MCF 10A (cell line): ENCODE data around the gene MAGI1. TPM values are rescaled to one million over a fixed set of nuclear protein-coding genes. Genes with fewer than 3 reads are reported as not detected.
"Not testable (repeated sequence)": the region's sequence is repeated elsewhere in the genome, so short reads cannot be mapped to it uniquely, and the experiment has no call there.

Experiments
- BruUV-seq: library from RNA; stranded (reverse); fragments of 400-500 nt; replicated peaks from 2 replicates; lab custom pipeline; 2021; lab: Mats Ljungman, UMichigan
- CTCF ChIA-PET: fragments of 300-600 bp; sonication (Branson Sonifier 250); formaldehyde crosslinking; extraction: SDS; loops from one replicate; lab custom pipeline; 2021; ENCODE audit warnings: antibody characterized with exemption, inconsistent platforms; lab: Yijun Ruan, JAX
- POLR2A ChIA-PET: fragments of 300-600, 350-650 bp; sonication (Branson Sonifier 250); formaldehyde crosslinking; extraction: SDS; loops from one replicate; lab custom pipeline; 2020; ENCODE audit warnings: antibody characterized with exemption, inconsistent platforms; lab: Yijun Ruan, JAX
- DNase-seq: peaks from one replicate; pipeline ENCODE4 v3.0.0-alpha.2; 2018; ENCODE audit not compliant: unreplicated experiment
- H3K27ac Mint-ChIP-seq: one replicate; pipeline ENCODE4 v1.8.0; 2022; ENCODE audit warnings: mild to moderate bottlenecking, low read depth, mixed read lengths; ENCODE audit not compliant: unreplicated experiment
- H3K27me3 Mint-ChIP-seq: one replicate; pipeline ENCODE4 v1.8.0; 2022; ENCODE audit warnings: mixed read lengths; ENCODE audit not compliant: insufficient read depth, unreplicated experiment
- H3K36me3 Mint-ChIP-seq: one replicate; pipeline ENCODE4 v1.8.0; 2022; ENCODE audit warnings: mild to moderate bottlenecking, moderate library complexity, mixed read lengths; ENCODE audit not compliant: insufficient read depth, unreplicated experiment
- H3K4me1 Mint-ChIP-seq: one replicate; pipeline ENCODE4 v1.8.0; 2022; ENCODE audit warnings: mixed read lengths; ENCODE audit not compliant: insufficient read depth, unreplicated experiment
- H3K4me3 Mint-ChIP-seq: one replicate; pipeline ENCODE4 v1.8.0; 2022; ENCODE audit warnings: mild to moderate bottlenecking, moderate library complexity, mixed read lengths; ENCODE audit not compliant: unreplicated experiment
- H3K9me3 Mint-ChIP-seq: one replicate; pipeline ENCODE4 v1.8.0; 2022; ENCODE audit warnings: mixed read lengths; ENCODE audit not compliant: unreplicated experiment
- CTCF ChIP-seq: fragments of 200-600 bp; IDR thresholded peaks from one replicate; pipeline ENCODE4 v1.8.0; 2022; ENCODE audit warnings: antibody characterized with exemption, mild to moderate bottlenecking; ENCODE audit not compliant: unreplicated experiment
- intact Hi-C: fragments of 100-400 bp; cut with micrococcal nuclease; formaldehyde crosslinking; loops from 2 replicates; pipeline ENCODE4 v1.14.1; 2022
- total RNA-seq: library from RNA; stranded (reverse); gene quantifications from 2 replicates; pipeline ENCODE4 v1.2.3, GENCODE V29; 2022

MAGI1 gene
- total RNA-seq, 1 experiment from 2014 or later, result 6.2 TPM

GRCh38 chr3:65614585-65614984 is 424.1 kb downstream of the MAGI1 start:
- H3K27ac Mint-ChIP-seq, result no peak overlapping the region
- ChIA-PET CTCF (interaction anchor here (0.6 kb wide), 2 partner anchors 126 to 938 kb away, joined by 3 to 5 read pairs; no protein-coding TSS in a partner anchor), POLR2A (no interaction called here)
- DNase-seq, result no peak
- no peaks in the 10 kb centered on the region for H3K9me3 Mint-ChIP-seq
- peaks cover 2% of the 10 kb centered on the region for H3K36me3 Mint-ChIP-seq
- intact Hi-C loops, result no loop called here
- no peak overlapping the region for H3K4me3 Mint-ChIP-seq
- no peak for TF ChIP-seq CTCF
- no peaks in the 10 kb centered on the region for H3K4me1 Mint-ChIP-seq
- H3K27me3 Mint-ChIP-seq, result no peaks in the 10 kb centered on the region
- BruUV-seq, result no TSS peak

GRCh38 chr3:65607965-65608460 is 430.7 kb downstream of the MAGI1 start:
- H3K9me3 Mint-ChIP-seq, intact Hi-C loops, H3K4me3 Mint-ChIP-seq, DNase-seq, H3K27ac Mint-ChIP-seq, BruUV-seq, H3K27me3 Mint-ChIP-seq, H3K36me3 Mint-ChIP-seq: not testable (repeated sequence)
- CTCF ChIA-PET, result interaction anchor here (0.5 kb wide), 1 partner anchor 1084 kb away, joined by 3 read pairs; no protein-coding TSS in a partner anchor
- POLR2A ChIA-PET, result interaction anchor here (2.1 kb wide), 1 partner anchor 34 kb away, joined by 5 read pairs; no protein-coding TSS in a partner anchor
- H3K4me1 Mint-ChIP-seq, result peaks cover 21% of the 10 kb centered on the region

- intact Hi-C loops, result no loop called here
Observed at GRCh38 chr3:65607101-65607500, 431.6 kb downstream of the MAGI1 start.

GRCh38 chr3:65605876-65606432 is 432.8 kb downstream of the MAGI1 start:
- ChIA-PET POLR2A (interaction anchor here (0.9 kb wide), 1 partner anchor 39 kb away, joined by 3 read pairs; no protein-coding TSS in a partner anchor), CTCF (no interaction called here)
- intact Hi-C loops, result no loop called here
- Mint-ChIP-seq H3K4me3 (no peak overlapping the region), H3K9me3 (no peaks in the 10 kb centered on the region), H3K4me1 (peaks cover 27% of the 10 kb centered on the region), H3K27ac (no peak overlapping the region), H3K36me3 (no peaks in the 10 kb centered on the region), H3K27me3 (no peaks in the 10 kb centered on the region)
- TF ChIP-seq CTCF, result no peak
- peak; percentile 67 for DNase-seq
- no TSS peak for BruUV-seq

More at GRCh38 chr3:65607101-65607500, 431.6 kb downstream of the MAGI1 start:
- Mint-ChIP-seq H3K27ac (no peak overlapping the region), H3K9me3 (no peaks in the 10 kb centered on the region), H3K4me3 (no peak overlapping the region), H3K36me3 (no peaks in the 10 kb centered on the region), H3K4me1 (peaks cover 25% of the 10 kb centered on the region), H3K27me3 (no peaks in the 10 kb centered on the region)
- TF ChIP-seq CTCF, result no peak
- ChIA-PET POLR2A (interaction anchor here (0.9 to 2.1 kb wide), 2 partner anchors 33 to 40 kb away, joined by 3 to 5 read pairs; no protein-coding TSS in a partner anchor), CTCF (interaction anchor here (0.7 kb wide), 3 partner anchors 15 to 1825 kb away, joined by 3 read pairs; no protein-coding TSS in a partner anchor)
- DNase-seq, result no peak
- BruUV-seq, result no TSS peak
